CD14-positive monocyte (primary cell): ENCODE data around the gene IRX1. TPM values are rescaled to one million over a fixed set of nuclear protein-coding genes. Genes with fewer than 3 reads are reported as not detected.

ENCODE experiments used
- DNase-seq, 3 donors: peaks; one replicate each; pipeline ENCODE4 v3.0.0-alpha.2; 2011 to 2022
- H2AFZ ChIP-seq: 2 replicates; pipeline ENCODE4 v1.6.0; 2012; ENCODE audit warnings: mild to moderate bottlenecking, low read depth, low read length, inconsistent platforms; ENCODE audit not compliant: insufficient read depth, poor library complexity, severe bottlenecking
- H3K27ac ChIP-seq, 2 donors: 1 replicate in 1 of 2; 2 replicates in 1 of 2; pipeline ENCODE4 v1.5.1; 2012 to 2013; ENCODE audit warnings: low read length in 2 of 2, control low read depth in 1 of 2, inconsistent platforms in 1 of 2, low read depth in 1 of 2, mild to moderate bottlenecking in 1 of 2
- H3K27me3 ChIP-seq, 2 donors: one replicate each; pipeline versions ENCODE4 v1.6.0 to v1.6.1; 2011 to 2013; ENCODE audit warnings: low read length in 2 of 2; ENCODE audit not compliant: control insufficient read depth in 2 of 2, insufficient read depth in 2 of 2
- H3K36me3 ChIP-seq, 2 donors: replicated peaks in 1 of 2; 1 replicate in 1 of 2; 2 replicates in 1 of 2; pipeline versions ENCODE4 v1.5.1 to v1.6.1; 2012 to 2013; ENCODE audit warnings: low read length in 2 of 2, control low read depth in 1 of 2, inconsistent platforms in 1 of 2, mild to moderate bottlenecking in 1 of 2; ENCODE audit not compliant: insufficient read depth in 2 of 2, control insufficient read depth in 1 of 2
- H3K4me1 ChIP-seq, 2 donors: 1 replicate in 1 of 2; 2 replicates in 1 of 2; pipeline versions ENCODE4 v1.5.1 to v1.6.1; 2012 to 2013; ENCODE audit warnings: low read length in 2 of 2, control low read depth in 1 of 2, inconsistent platforms in 1 of 2, mild to moderate bottlenecking in 1 of 2, moderate library complexity in 1 of 2; ENCODE audit not compliant: insufficient read depth in 2 of 2, control insufficient read depth in 1 of 2
- H3K4me2 ChIP-seq: replicated peaks from 2 replicates; pipeline ENCODE3; 2012; ENCODE audit warnings: low read length, moderate library complexity, mild to moderate bottlenecking; ENCODE audit not compliant: poor library complexity, severe bottlenecking; ENCODE audit errors: extremely low read depth
- H3K4me3 ChIP-seq, 3 experiments: fragments of 200-600 bp in 1 of 3; sonication (generic) in 1 of 3; replicated peaks in 1 of 3; 1 replicate in 2 of 3; 2 replicates in 1 of 3; pipeline ENCODE4 v1.5.1; 2011 to 2013; ENCODE audit warnings: low read length in 3 of 3, mild to moderate bottlenecking in 3 of 3, control low read depth in 2 of 3, low read depth in 2 of 3, inconsistent platforms in 1 of 3, moderate library complexity in 1 of 3
- H3K79me2 ChIP-seq: 2 replicates; pipeline ENCODE4 v1.6.0; 2012; ENCODE audit warnings: mild to moderate bottlenecking, control low read depth, inconsistent platforms, low read length, moderate library complexity; ENCODE audit not compliant: insufficient read depth
- H3K9ac ChIP-seq: 2 replicates; pipeline ENCODE4 v1.6.0; 2017; ENCODE audit warnings: low read length, mild to moderate bottlenecking; ENCODE audit not compliant: insufficient read depth, poor library complexity, severe bottlenecking
- H3K9me3 ChIP-seq, 2 donors: replicated peaks in 1 of 2; 1 replicate in 1 of 2; 2 replicates in 1 of 2; pipeline versions ENCODE4 v1.5.1 to v1.6.1; 2012 to 2013; ENCODE audit warnings: low read length in 2 of 2, control low read depth in 1 of 2; ENCODE audit not compliant: control insufficient read depth in 1 of 2, insufficient read depth in 1 of 2
- H4K20me1 ChIP-seq: 2 replicates; pipeline ENCODE4 v1.6.0; 2012; ENCODE audit warnings: mild to moderate bottlenecking, low read length, control low read depth, moderate library complexity; ENCODE audit not compliant: insufficient read depth
- H3K27ac Mint-ChIP-seq, 7 donors: one replicate each; pipeline ENCODE4 v1.8.0; 2020; ENCODE audit warnings: mild to moderate bottlenecking in 7 of 7, mixed read lengths in 7 of 7, moderate library complexity in 6 of 7, inconsistent platforms in 2 of 7
- H3K27me3 Mint-ChIP-seq, 3 donors: one replicate each; pipeline ENCODE4 v1.8.0; 2021 to 2022; ENCODE audit warnings: low read depth in 3 of 3, mild to moderate bottlenecking in 3 of 3, mixed read lengths in 3 of 3, moderate library complexity in 3 of 3, inconsistent platforms in 1 of 3
- H3K36me3 Mint-ChIP-seq, 2 donors: one replicate each; pipeline ENCODE4 v1.8.0; 2020; ENCODE audit warnings: mixed read lengths in 2 of 2, inconsistent platforms in 1 of 2, mild to moderate bottlenecking in 1 of 2
- H3K4me1 Mint-ChIP-seq: one replicate; pipeline ENCODE4 v1.8.0; 2020; ENCODE audit warnings: mild to moderate bottlenecking, mixed read lengths
- H3K4me3 Mint-ChIP-seq, 2 donors: one replicate each; pipeline ENCODE4 v1.8.0; 2020; ENCODE audit warnings: mild to moderate bottlenecking in 2 of 2, mixed read lengths in 2 of 2, moderate library complexity in 1 of 2
- H3K9me3 Mint-ChIP-seq, 7 donors: one replicate each; pipeline ENCODE4 v1.8.0; 2020 to 2022; ENCODE audit warnings: mixed read lengths in 7 of 7, mild to moderate bottlenecking in 6 of 7, moderate library complexity in 6 of 7, inconsistent platforms in 2 of 7
- CTCF ChIP-seq: fragments of 200-600 bp; IDR thresholded peaks from one replicate; pipeline ENCODE4 v1.8.0; 2022; ENCODE audit warnings: antibody characterized with exemption, mild to moderate bottlenecking
- WGBS: methylation state at CpG from one replicate; pipeline ENCODE4 v1.1.5; 2013; ENCODE audit warnings: missing lambda C conversion rate; ENCODE audit not compliant: insufficient coverage; 5-methylcytosine and 5-hydroxymethylcytosine counted together
- intact Hi-C, 2 donors: fragments of 100-400 bp; cut with micrococcal nuclease; formaldehyde crosslinking; loops; one replicate each; pipeline versions ENCODE4 v1.15.0 to v1.15.1; 2023
- polyA plus RNA-seq, 3 donors: library from polyadenylated mRNA; depleted of rRNA in 1 of 3; unstranded in 2 of 3; stranded (reverse) in 1 of 3; fragments of 300-500 nt in 2 of 3; fragments of >200 nt in 1 of 3; fragmentation: Illumina TruSeq in 2 of 3; gene quantifications; 1 replicate in 2 of 3; 2 replicates in 1 of 3; pipeline ENCODE4 v1.2.3, GENCODE V29; 2012 to 2021

IRX1 gene
- polyA plus RNA-seq, 3 donors, result not detected

- Histone ChIP-seq H3K27me3 (no peaks in the 10 kb centered on the region), H3K4me2 (no peak overlapping the region), H3K4me3 (no peak overlapping the region), H3K9me3 (no peaks in the 10 kb centered on the region), H4K20me1 (no peaks in the 10 kb centered on the region), H3K36me3 (no peaks in the 10 kb centered on the region), H3K79me2 (no peaks in the 10 kb centered on the region), H3K27ac (no peak overlapping the region), H3K4me1 (no peaks in the 10 kb centered on the region), H3K9ac (no peak overlapping the region), H2AFZ (no peak overlapping the region)
- no peak for TF ChIP-seq CTCF
- Mint-ChIP-seq H3K27ac (no peak overlapping the region), H3K36me3 (no peaks in the 10 kb centered on the region), H3K4me3 (no peak overlapping the region), H3K9me3 (peaks cover 0 to 6% (median 3%) of the 10 kb centered on the region in 7 donors), H3K4me1 (no peaks in the 10 kb centered on the region), H3K27me3 (peaks cover 0 to 3% (median 1%) of the 10 kb centered on the region in 3 donors)
- 88% methylated on average over 4 of the region's 9 CpGs for WGBS
- no peak for DNase-seq
- intact Hi-C loops, result no loop called here
Measured at GRCh38 chr5:3622961-3623360, 27.3 kb downstream of the IRX1 start.

DNA sequence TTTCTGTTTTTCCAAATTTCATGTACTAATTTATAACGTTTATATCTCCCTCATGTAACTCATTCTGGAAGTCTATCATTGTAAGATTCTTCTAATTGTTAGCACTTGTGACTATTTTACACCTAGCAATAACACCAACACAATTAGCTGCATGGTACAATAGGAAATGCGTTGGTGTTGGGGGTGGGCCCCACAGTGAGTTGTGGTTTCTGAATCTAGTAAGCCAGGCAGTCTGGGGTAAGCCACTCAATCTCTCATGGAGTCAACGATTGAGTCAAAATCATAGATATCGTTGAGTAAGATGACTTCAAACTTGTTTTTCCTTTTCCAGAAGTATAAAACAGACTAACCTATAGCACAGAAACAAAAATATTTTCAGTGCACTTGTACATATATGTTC is 30.0 kb downstream of the IRX1 start:
- no peaks in the 10 kb centered on the region for H3K79me2 ChIP-seq
- Mint-ChIP-seq H3K4me1 (no peaks in the 10 kb centered on the region), H3K27ac (no peak overlapping the region), H3K4me3 (no peak overlapping the region), H3K9me3 (peaks cover 2 to 8% (median 4%) of the 10 kb centered on the region in 7 donors), H3K36me3 (no peaks in the 10 kb centered on the region), H3K27me3 (peaks cover 0 to 5% (median 0%) of the 10 kb centered on the region in 3 donors)
- no peak overlapping the region for H3K9ac ChIP-seq
- no peaks in the 10 kb centered on the region for H3K27me3 ChIP-seq
- no peaks in the 10 kb centered on the region for H3K4me1 ChIP-seq
- H2AFZ ChIP-seq, result no peak overlapping the region
- H4K20me1 ChIP-seq, result no peaks in the 10 kb centered on the region
- no peaks in the 10 kb centered on the region for H3K36me3 ChIP-seq
- no peak overlapping the region for H3K27ac ChIP-seq
- TF ChIP-seq CTCF, result no peak
- no CpG with 5 or more reads among the region's 4 CpGs for WGBS
- no peak for DNase-seq
- no peaks in the 10 kb centered on the region for H3K9me3 ChIP-seq
- no peak overlapping the region for H3K4me2 ChIP-seq
- intact Hi-C loops, result no loop called here
- H3K4me3 ChIP-seq, result no peak overlapping the region
